ENCODE data around the gene SRSF4. TPM values are rescaled to one million over a fixed set of nuclear protein-coding genes. Genes with fewer than 3 reads are reported as not detected.
"Not testable (repeated sequence)": the region's sequence is repeated elsewhere in the genome, so short reads cannot be mapped to it uniquely, and the experiment has no call there.

SRSF4 gene
- polyA plus RNA-seq, 1 donor from 2014 or later = 59.7 TPM

GRCh38 chr1:29112705-29113412, 68.8 kb downstream of the SRSF4 start:
- TF ChIP-seq POLR2AphosphoS5 (IDR thresholded peaks at IDR 0.05) (no peak), CTCF (IDR thresholded peaks at IDR 0.05; ENCODE audit: poor library complexity, severe bottlenecking) (no peak), RAD21 (conservative IDR thresholded peaks at IDR 0.05) (no peak), MXI1 (conservative IDR thresholded peaks at IDR 0.05; ENCODE audit: poor library complexity, severe bottlenecking) (no peak), EZH2 (IDR thresholded peaks at IDR 0.05; ENCODE audit: borderline replicate concordance, insufficient read depth, low read length, poor library complexity, severe bottlenecking) (no peak), SMC3 (conservative IDR thresholded peaks at IDR 0.05; ENCODE audit: poor library complexity) (no peak), REST (IDR thresholded peaks at IDR 0.05; ENCODE audit: borderline replicate concordance) (no peak), EP300 (conservative IDR thresholded peaks at IDR 0.05; ENCODE audit: poor library complexity, severe bottlenecking) (no peak), TAF1 (IDR thresholded peaks at IDR 0.05; ENCODE audit: low read depth) (no peak)

GRCh38 chr1:29108041-29108440, 73.7 kb downstream of the SRSF4 start:
- not testable (repeated sequence) for H3K9me3 ChIP-seq (ENCODE audit: low read length); H3K9me2 ChIP-seq (ENCODE audit: insufficient read depth, low read length); H3K4me3 ChIP-seq (ENCODE audit: low read length); H2AFZ ChIP-seq (ENCODE audit: low read depth, low read length); H3K27me3 ChIP-seq (ENCODE audit: insufficient read depth, low read depth, low read length); H3F3A ChIP-seq (ENCODE audit: insufficient read depth, low read length, poor library complexity, severe bottlenecking); H3K9ac ChIP-seq (ENCODE audit: low read length); H3K79me2 ChIP-seq (replicated peaks; ENCODE audit: insufficient read depth, low read length); H3K4me2 ChIP-seq (ENCODE audit: low read length); H3K27ac ChIP-seq (ENCODE audit: low read length); H4K20me1 ChIP-seq (ENCODE audit: insufficient read depth); H3K36me3 ChIP-seq (ENCODE audit: insufficient read depth, low read length)

More at GRCh38 chr1:29112705-29113412, 68.8 kb downstream of the SRSF4 start:
- Histone ChIP-seq H3K27ac (ENCODE audit: low read length) (no peak overlapping the region), H3K4me2 (ENCODE audit: low read length) (no peak overlapping the region), H2AFZ (ENCODE audit: low read depth, low read length) (no peak overlapping the region), H3K9me2 (ENCODE audit: insufficient read depth, low read length) (no peaks in the 10 kb centered on the region), H3F3A (ENCODE audit: insufficient read depth, low read length, poor library complexity, severe bottlenecking) (no peaks in the 10 kb centered on the region), H3K4me3 (ENCODE audit: low read length) (no peak overlapping the region), H3K27me3 (ENCODE audit: insufficient read depth, low read depth, low read length) (no peaks in the 10 kb centered on the region), H4K20me1 (ENCODE audit: insufficient read depth) (no peaks in the 10 kb centered on the region), H3K79me2 (replicated peaks; ENCODE audit: insufficient read depth, low read length) (no peaks in the 10 kb centered on the region), H3K9me3 (ENCODE audit: low read length) (no peaks in the 10 kb centered on the region), H3K9ac (ENCODE audit: low read length) (no peak overlapping the region), H3K36me3 (ENCODE audit: insufficient read depth, low read length) (peaks cover 4% of the 10 kb centered on the region)
